ENCODE measurements around the gene UNCX.

GRCh38 chr7:1214516-1214915, 18.2 kb upstream of the UNCX start:
- no peak for TF ChIP-seq CTCF (conservative IDR thresholded peaks at IDR 0.05; ENCODE audit: low read depth, low read length)
- TF ChIP-seq EZH2 (IDR thresholded peaks at IDR 0.05; ENCODE audit: borderline replicate concordance, low read depth, low read length, poor library complexity, severe bottlenecking), result no peak
